Progenitor cell of endocrine pancreas (in vitro differentiated cells): Measurements from ENCODE around the gene FALEC. TPM values are rescaled to one million over a fixed set of nuclear protein-coding genes. Genes with fewer than 3 reads are reported as not detected.

Source experiments
- DNase-seq: peaks from one replicate; pipeline ENCODE4 v3.0.0; 2021; ENCODE audit warnings: low spot score; ENCODE audit not compliant: unreplicated experiment
- H3K27ac Mint-ChIP-seq: 2 replicates; pipeline ENCODE4 v1.8.0; 2021; ENCODE audit warnings: mild to moderate bottlenecking, moderate library complexity, mixed read lengths
- H3K27me3 Mint-ChIP-seq: 2 replicates; pipeline ENCODE4 v1.8.0; 2021; ENCODE audit warnings: mixed read lengths
- H3K36me3 Mint-ChIP-seq: 2 replicates; pipeline ENCODE4 v1.8.0; 2022; ENCODE audit warnings: mixed read lengths; ENCODE audit not compliant: insufficient read depth
- H3K4me1 Mint-ChIP-seq: 2 replicates; pipeline ENCODE4 v1.8.0; 2021; ENCODE audit warnings: low read depth, mixed read lengths
- H3K4me3 Mint-ChIP-seq: 2 replicates; pipeline ENCODE4 v1.8.0; 2021; ENCODE audit warnings: low read depth, mild to moderate bottlenecking, moderate library complexity, mixed read lengths
- H3K9me3 Mint-ChIP-seq: 2 replicates; pipeline ENCODE4 v1.8.0; 2021; ENCODE audit warnings: low read depth, mixed read lengths
- microRNA-seq: library from miRNA; unstranded; fragments of <30 nt; microRNA quantifications from one replicate; pipeline ENCODE4 v1.1.0, GENCODE V29; 2020; ENCODE audit warnings: borderline number of aligned reads; ENCODE audit not compliant: unreplicated experiment
- total RNA-seq: library from RNA; stranded (reverse); gene quantifications from 2 replicates; pipeline ENCODE4 v1.2.1, GENCODE V29; 2021
- TF ChIP-seq, protein P1 (sequence below): fragments of 200-600 bp; sonication (generic); IDR thresholded peaks from one replicate; pipeline ENCODE4 v1.5.0; 2021; ENCODE audit warnings: antibody characterized with exemption, mild to moderate bottlenecking; ENCODE audit not compliant: unreplicated experiment

FALEC gene
- total RNA-seq, 1 donor from 2014 or later, result 0.57 TPM

- Mint-ChIP-seq H3K27me3 (no peaks in the 10 kb centered on the region), H3K27ac (no peak overlapping the region), H3K9me3 (no peaks in the 10 kb centered on the region), H3K4me1 (peaks cover 6% of the 10 kb centered on the region), H3K4me3 (no peak overlapping the region), H3K36me3 (peaks cover 19% of the 10 kb centered on the region)
- DNase-seq, result no peak
- TF ChIP-seq, protein P1, sequence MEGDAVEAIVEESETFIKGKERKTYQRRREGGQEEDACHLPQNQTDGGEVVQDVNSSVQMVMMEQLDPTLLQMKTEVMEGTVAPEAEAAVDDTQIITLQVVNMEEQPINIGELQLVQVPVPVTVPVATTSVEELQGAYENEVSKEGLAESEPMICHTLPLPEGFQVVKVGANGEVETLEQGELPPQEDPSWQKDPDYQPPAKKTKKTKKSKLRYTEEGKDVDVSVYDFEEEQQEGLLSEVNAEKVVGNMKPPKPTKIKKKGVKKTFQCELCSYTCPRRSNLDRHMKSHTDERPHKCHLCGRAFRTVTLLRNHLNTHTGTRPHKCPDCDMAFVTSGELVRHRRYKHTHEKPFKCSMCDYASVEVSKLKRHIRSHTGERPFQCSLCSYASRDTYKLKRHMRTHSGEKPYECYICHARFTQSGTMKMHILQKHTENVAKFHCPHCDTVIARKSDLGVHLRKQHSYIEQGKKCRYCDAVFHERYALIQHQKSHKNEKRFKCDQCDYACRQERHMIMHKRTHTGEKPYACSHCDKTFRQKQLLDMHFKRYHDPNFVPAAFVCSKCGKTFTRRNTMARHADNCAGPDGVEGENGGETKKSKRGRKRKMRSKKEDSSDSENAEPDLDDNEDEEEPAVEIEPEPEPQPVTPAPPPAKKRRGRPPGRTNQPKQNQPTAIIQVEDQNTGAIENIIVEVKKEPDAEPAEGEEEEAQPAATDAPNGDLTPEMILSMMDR, result no peak
These were observed 66.8 kb downstream of the FALEC start for GRCh38 chr1:150582371-150582770.

Small RNA genes lying within 50 kb of the gene (microRNA-seq; reads per million reads assigned to microRNA genes)
- not detected for gene MIR4257
- gene MIR6878, result not detected

Other genes with a start within 250 kb of the FALEC start
- gene APH1A, start 246.7 kb upstream of the FALEC start, total RNA-seq, result 129 and 136 TPM in 2 replicates
- gene C1orf54, start 243.0 kb upstream of the FALEC start, total RNA-seq, result 2.0 and 2.9 TPM in 2 replicates
- 1.9 and 2.7 TPM in 2 replicates for gene CIART, start 233.2 kb upstream of the FALEC start, total RNA-seq
- 68.4 and 69.4 TPM in 2 replicates for gene MRPS21, start 221.9 kb upstream of the FALEC start, total RNA-seq
- 106 and 107 TPM in 2 replicates for gene PRPF3, start 194.2 kb upstream of the FALEC start, total RNA-seq
- gene RPRD2, start 151.6 kb upstream of the FALEC start, total RNA-seq, result 38.5 and 42.6 TPM in 2 replicates
- 28.4 and 30.8 TPM in 2 replicates for gene TARS2, start 28.3 kb upstream of the FALEC start, total RNA-seq
- gene ECM1, start 7.6 kb upstream of the FALEC start, total RNA-seq, result 1.9 and 2.1 TPM in 2 replicates
- 5.5 and 6.9 TPM in 2 replicates for gene ADAMTSL4, start 33.7 kb downstream of the FALEC start, total RNA-seq
- gene MCL1, start 63.9 kb downstream of the FALEC start, total RNA-seq, result 204 and 212 TPM in 2 replicates
- 164 and 169 TPM in 2 replicates for gene ENSA, start 113.9 kb downstream of the FALEC start, total RNA-seq
- gene GOLPH3L, start 181.4 kb downstream of the FALEC start, total RNA-seq, result 30.6 and 31.9 TPM in 2 replicates
- not detected in 2 replicates for gene HORMAD1, start 205.1 kb downstream of the FALEC start, total RNA-seq